PFSK-1 (cell line): Measurements from ENCODE around the gene TMTC2.

Experiments
- POLR2AphosphoS5 ChIP-seq: IDR thresholded peaks from 2 replicates; pipeline ENCODE4 v1.6.1; 2012; ENCODE audit warnings: low read depth, mild to moderate bottlenecking, control low read depth, low read length, moderate library complexity
- REST ChIP-seq, 2 experiments: IDR thresholded peaks; 2 replicates each; pipeline versions ENCODE4 v1.6.1 to v1.8.0; 2011 to 2012; ENCODE audit warnings: low read depth in 2 of 2, low read length in 2 of 2, control low read depth in 1 of 2, inconsistent platforms in 1 of 2, mild to moderate bottlenecking in 1 of 2, moderate library complexity in 1 of 2; ENCODE audit not compliant: insufficient read depth in 1 of 2

GRCh38 chr12:82937151-82937550 is 250.4 kb downstream of the TMTC2 start:
- TF ChIP-seq POLR2AphosphoS5, result no peak
- no peak for TF ChIP-seq REST (IDR thresholded peaks at IDR 0.05; ENCODE audit: insufficient read depth in 1 of 2, low read depth in 2 of 2, low read length in 2 of 2)
